ENCODE measurements around the gene AURKB. TPM values are rescaled to one million over a fixed set of nuclear protein-coding genes. Genes with fewer than 3 reads are reported as not detected.
"Not testable (repeated sequence)": the region's sequence is repeated elsewhere in the genome, so short reads cannot be mapped to it uniquely, and the experiment has no call there.

The AURKB gene
- total RNA-seq, 1 donor from 2014 or later = 22.0 TPM

- peak; percentile 68 for ATAC-seq
Measured at GRCh38 chr17:8187517-8188262, 22.7 kb downstream of the AURKB start.

- ATAC-seq = peak; percentile 68
Measured at GRCh38 chr17:8186787-8187516, 23.4 kb downstream of the AURKB start.

GRCh38 chr17:8186446-8186786 lies 24.0 kb downstream of the AURKB start:
- no peak for ATAC-seq

- ATAC-seq = peak; percentile 27
Measured at GRCh38 chr17:8185582-8186445, 24.6 kb downstream of the AURKB start.

- ATAC-seq = no peak
Measured at GRCh38 chr17:8176998-8177731, 33.2 kb downstream of the AURKB start.

- peak; percentile 65 for ATAC-seq
Measured at GRCh38 chr17:8176197-8176940, 34.0 kb downstream of the AURKB start, which contains the start of gene TMEM107. Gene TMEM107 (minus strand): TSS chr17:8176380. CDS start chr17:8176286, 94 bp downstream.

GRCh38 chr17:8175795-8176196 lies 34.6 kb downstream of the AURKB start:
- peak; percentile 1 for ATAC-seq

- no peak for ATAC-seq
Measured at GRCh38 chr17:8173871-8174322, 36.5 kb downstream of the AURKB start.

- ATAC-seq = peak; percentile 87
Measured at GRCh38 chr17:8173056-8173870, 37.1 kb downstream of the AURKB start.

- not testable (repeated sequence) for ATAC-seq
Measured at GRCh38 chr17:8170186-8170585, 40.2 kb downstream of the AURKB start.

- ATAC-seq = no peak
Measured at GRCh38 chr17:8167526-8167925, 42.8 kb downstream of the AURKB start.

GRCh38 chr17:8166731-8167130 lies 43.6 kb downstream of the AURKB start:
- no peak for ATAC-seq

GRCh38 chr17:8164815-8165131 lies 45.6 kb downstream of the AURKB start:
- no peak for ATAC-seq

- ATAC-seq = peak; percentile 66
Measured at GRCh38 chr17:8163978-8164814, 46.2 kb downstream of the AURKB start.

GRCh38 chr17:8162997-8163977 lies 47.1 kb downstream of the AURKB start:
- peak; percentile 13 for ATAC-seq

- ATAC-seq = peak; percentile 50
Measured at GRCh38 chr17:8162233-8162996, 48.0 kb downstream of the AURKB start, which contains the start of gene VAMP2. Gene VAMP2 (minus strand): TSS chr17:8162948. CDS start chr17:8162879, 69 bp downstream.
